HG02852 (cell line): ENCODE data around the gene UBAC2.

Experiments
- ATAC-seq: cut with Tn5 transposase; IDR thresholded peaks from one replicate; pipeline ENCODE4 v1.9.1; 2021; ENCODE audit warnings: mild to moderate bottlenecking, moderate library complexity; ENCODE audit not compliant: unreplicated experiment

The UBAC2 gene

DNA sequence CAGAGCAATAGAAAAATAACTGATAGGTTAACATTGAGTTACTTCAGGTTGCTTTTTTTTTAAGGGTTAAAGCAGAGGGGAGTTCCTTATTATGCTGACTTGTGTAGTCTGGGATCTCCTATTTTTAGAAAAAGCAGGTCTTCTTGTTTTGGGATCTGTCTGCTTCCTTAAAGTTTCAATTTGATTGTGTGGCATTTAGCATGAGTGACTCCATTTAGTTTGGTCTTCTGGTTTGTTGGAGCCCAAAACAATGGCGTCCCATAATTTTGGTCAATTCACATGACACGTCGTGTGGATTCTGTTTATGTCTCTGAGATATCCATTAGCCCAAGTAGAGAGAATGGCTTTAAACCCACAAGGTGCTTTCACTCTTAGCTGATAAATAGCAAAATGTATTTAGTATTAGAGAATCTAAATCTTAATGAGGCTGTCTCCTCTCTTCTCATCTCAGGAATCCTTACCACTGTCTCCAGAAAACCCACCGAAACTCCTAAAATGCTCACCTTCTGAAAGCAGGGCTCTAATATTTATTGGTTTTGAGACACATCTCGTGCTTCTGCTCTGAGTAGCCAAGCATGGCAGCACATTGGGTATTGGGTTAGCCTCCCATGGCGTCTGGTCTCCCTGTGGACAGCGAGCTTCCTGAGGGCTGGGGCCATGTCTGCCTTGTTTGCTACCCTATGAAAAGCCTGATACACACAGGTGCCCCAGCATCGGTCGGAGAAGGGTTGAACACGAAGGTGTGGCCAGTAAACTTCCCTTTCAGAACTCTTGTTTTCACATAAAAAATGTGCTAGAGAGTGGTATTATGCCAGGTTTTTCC lies 173.7 kb downstream of the UBAC2 start:
- peak; percentile 42 for ATAC-seq

DNA sequence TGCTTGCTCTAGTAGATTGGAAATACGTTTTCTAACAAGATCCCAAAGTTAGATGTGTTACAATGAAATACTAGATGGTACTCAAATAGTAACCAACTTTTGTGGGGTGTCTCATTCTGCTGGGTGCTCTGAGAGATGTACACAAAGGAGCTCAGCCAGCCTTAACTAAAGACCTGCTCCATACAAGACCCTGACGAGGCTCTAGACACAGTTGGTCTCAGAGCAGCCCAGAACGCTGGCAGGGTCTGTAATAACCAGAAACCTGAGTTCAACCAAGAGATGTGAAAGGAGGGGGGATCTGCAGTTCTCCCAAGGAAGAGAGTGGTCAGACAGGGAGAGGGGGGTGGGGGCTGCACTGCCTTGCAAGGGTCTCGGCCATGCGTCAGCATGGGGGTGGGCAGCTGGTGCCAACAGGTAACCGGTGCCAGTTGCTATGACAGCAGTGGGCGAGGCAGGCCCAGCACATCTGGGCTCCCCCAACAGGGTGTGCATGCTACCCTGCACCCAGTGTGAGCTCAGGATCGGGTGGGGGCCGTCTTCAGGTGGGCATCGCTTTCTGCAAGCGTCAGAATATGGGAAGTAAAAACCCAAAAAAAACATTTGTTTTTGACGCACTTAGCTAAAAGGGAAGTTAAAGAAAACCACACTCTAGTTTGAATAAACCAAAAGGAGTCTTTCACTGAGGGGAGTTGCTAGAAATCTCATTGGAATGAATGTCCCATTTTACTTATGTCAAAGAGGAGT lies 174.5 kb downstream of the UBAC2 start:
- peak; percentile 39 for ATAC-seq

DNA sequence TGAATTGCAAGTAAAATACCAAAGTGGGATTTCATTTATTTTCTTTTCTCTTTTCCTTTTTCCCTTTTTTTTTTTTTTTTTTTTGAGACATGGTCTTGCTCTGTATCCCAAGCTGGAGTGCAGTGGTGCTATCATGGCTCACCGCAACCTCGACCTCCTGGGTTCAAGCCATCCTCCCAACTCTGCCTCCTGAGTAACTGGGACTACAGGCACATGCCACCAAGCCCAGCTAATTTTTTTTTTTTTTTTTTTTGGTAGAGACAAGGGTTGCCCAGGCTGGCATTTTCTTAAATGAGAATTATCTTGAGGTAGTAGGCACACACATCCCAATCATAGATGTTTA lies 175.1 kb downstream of the UBAC2 start:
- peak; percentile 6 for ATAC-seq

DNA sequence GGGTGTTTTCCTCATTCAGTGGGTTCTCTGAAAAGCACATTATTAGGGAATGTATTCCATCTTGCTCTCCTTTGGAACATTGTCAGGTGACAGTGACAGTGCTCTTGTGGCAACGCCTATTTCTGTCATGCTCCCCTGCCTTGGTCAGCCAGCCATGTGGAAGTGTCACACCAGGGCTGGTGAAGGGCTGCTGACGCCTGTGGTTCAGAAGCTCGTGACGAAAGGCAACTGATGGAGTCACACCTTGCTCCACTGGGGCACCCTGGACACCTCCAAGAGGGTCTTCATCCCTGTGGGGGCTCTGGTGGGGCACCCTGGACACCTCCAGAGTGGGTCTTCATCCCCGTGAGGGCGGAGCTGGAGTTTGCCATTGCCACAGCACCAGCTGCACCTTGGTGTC lies 175.5 kb downstream of the UBAC2 start:
- ATAC-seq, result peak; percentile 55

DNA sequence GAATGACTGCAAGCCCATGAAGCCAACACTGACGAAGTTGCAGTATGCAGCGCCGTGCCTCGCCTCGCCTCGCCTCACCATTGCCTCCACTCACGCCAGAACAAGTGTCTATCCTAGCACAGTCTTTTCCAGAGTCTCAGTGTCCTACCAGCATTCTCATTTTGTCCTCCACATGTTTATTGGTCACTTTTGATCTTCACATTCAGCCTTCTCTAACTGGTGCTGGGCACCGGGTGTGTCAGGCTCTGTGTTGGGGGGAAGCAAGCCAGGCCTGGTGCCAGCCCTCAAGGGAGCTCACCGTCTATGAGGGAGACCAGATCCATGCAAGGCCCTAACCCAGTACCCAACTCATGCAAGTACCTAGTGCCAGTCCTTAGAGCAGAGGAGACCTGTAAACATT lies 176.3 kb downstream of the UBAC2 start:
- ATAC-seq, result no peak

DNA sequence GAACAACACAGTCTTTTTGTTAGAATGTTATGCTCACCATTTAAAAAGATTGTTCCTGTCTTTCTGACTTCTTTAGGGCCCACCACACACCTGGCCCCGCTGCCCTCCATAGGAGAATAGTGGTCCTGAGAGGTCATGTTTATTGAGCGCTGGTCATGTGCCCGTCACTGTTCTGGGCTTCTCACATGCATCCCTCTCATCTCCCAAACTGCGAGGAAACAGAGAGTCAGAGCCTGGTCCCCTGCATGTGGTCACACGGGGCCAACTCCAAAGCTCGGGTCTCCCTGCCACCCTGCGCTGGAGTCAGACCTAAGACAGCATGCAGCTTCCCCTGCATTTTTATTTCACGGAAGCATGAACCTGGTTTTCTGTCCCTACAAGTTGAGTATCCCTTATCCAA lies 177.0 kb downstream of the UBAC2 start:
- ATAC-seq, result no peak

DNA sequence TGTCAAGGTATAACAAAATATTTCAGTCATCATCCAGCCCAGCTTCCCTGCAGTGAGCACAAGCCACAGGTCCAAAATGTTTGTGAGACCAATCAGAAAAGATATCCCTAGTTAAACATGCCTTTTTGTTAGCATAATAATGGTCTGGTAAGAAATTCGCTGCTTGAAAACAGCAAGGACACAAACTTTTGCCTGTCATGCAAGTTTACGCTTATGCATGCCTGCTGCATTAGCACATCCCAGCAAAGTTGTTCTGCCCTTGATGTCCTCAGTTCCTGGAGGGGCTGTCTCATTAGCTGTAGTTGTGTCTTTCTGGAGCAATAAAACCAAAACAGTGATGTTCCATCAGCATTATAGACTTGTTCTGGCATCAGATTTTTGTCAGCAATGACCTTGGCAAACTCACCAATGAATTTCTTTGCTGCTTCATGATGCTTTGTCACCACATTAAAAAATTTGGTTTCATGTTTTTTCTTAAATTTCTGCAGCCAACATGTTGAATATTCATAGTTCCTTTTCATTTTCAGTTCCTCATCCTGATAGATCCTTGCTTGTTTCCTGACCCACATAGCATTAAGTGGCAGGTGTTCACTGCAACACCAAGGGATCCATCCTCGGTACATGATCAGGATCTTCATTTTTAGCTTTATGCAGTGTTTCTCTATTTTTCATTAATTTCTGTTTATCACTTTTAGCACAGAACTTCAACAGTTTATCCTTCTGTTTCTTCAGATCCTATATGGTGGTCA lies 178.5 kb downstream of the UBAC2 start:
- ATAC-seq, result no peak

DNA sequence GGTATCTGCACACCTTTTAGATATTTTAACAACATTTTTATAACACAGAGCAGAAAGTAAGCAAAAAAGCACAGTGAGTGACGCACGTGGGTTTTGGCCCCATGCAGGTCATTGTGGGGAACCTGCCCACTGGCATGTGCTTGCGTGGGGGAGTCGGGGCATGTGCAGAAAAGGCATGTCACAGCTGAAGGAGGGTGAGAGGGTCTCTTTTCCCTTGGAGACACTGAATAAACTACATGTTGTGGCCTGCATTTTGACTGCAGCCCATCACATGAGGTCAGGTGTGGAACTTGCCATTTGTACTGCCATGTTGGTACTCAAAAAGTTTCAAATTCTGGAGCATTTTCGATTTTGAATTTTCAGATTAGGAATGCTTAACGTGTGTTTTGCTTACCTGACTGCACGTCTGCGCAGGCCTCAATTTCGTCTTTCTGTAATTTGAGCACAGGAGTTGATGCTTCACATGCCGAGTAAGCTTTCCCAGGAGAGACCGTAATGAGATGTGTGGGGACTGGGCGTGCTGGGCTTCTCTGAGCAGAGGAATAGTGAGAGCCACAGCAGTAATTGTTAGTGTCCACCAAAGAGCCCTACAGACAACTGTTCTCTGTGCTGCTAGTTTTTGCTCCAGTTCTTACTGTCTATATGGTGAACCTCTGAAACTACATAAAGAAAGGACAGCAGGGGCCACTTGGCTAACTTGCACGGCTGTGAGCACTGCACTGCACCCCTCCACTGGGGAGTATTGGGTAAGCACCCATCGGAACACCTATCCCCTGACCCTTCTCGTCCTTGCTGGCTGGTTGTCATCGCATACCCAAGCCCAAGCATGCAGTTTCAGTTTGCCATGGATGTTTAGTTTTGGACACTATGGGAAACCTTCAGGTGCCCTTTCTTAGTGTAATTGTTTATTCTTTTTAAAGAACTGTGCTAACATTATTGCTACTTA lies 179.5 kb downstream of the UBAC2 start:
- no peak for ATAC-seq

DNA sequence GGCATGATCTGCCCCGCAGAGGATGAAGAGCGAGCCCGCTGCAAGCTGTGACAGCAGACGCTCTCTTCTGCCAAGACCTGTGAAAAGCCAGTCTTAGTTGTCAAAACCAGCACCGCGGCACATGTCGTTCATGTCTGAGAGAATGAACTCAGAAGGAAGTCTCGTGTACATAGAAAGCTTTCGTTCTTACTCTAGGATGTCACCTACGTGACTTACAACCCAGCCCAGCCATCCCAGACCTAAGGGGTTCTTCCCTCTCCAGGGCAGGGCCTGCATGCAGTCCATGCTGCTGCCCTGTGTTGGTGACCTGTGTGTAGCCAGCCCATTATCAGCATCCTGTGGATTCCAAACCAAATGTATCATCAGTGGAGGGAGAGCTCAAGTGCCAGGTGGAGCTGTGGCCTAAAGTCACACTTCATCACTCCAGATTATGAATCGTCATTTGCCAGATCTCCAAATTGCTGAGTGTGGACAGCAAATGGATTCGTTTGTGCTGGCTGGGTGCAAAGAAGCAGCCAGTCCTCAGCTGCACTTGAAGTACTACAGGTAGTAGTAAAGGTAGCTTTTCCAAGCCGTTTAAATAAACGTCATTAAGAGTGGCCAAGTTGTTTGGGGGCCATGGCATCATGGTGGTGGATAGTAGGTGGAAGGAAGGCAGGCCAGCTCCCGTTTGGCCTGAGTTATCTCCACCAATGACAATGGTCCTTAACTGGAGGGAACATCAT lies 180.4 kb downstream of the UBAC2 start:
- ATAC-seq, result peak; percentile 69

DNA sequence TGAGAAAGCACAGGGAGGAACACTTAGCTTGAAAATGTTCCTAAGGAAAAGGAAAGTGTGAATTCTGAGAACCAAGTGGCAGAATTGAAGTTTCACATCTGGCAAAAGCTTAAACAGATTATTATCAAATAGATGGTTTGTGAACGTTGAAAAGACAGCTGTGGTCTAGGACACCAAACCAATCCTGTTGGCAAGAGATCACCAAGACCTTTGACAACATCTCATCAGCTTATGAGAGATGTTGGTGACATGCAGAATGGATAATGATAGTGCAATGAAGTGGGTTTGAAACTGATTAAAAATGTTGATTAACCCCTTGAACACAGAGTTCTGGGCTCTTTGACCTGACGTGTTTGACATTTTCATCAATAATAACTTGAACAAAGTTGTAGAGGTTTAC lies 181.1 kb downstream of the UBAC2 start:
- no peak for ATAC-seq

DNA sequence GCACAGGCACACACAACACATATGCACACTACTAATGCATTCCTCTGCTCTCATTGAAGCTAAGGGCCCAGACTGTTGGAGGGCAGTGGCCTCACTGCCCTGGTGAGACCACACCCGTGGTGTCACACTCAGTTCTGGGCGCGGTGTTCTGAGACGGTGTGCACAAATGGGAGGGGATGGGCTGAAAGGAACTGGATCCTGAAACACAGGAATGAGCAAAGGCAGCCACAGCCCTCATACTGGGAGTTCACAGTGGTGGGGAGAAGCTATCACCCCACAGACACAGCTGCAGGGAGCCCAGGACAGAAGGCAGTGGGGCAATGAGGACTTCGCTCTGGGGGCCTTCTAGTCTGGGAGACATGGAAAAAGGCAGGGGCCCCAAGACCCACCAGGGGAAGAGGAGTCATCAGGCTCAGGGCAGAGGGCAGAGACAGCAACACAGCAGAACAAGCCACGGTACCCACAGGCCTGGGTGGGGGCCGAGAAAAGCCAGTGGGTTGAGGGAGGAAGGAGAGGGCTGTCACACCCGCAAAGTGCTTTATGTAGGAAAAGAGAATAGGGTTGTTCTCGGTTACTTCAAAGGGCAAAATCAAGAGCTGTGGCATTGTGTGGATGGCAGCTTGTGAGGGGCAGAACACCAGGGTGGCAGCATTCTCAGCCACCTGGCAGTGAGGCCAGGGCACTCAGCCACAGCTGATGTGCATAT lies 181.9 kb downstream of the UBAC2 start:
- ATAC-seq, result no peak

DNA sequence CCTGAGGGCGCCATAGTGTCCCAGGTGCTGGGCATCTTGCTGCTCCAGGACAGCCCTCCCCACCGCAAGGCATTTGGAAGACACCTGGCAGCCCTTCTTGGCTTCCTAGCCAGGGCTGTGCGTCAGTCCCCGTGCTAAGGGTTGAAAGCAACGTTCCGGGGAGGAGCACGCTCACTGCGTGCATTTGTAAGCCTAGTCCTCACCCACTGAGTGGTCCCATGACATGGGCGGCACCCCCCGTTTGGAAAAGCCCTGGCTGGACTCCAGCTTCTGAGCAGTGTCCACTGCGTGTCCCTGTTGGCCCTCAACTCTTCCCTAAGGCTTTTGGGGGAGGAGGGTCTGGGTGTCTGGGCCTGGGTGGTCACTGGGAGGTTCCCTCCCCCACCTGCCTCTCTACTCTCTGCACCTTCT lies 182.9 kb downstream of the UBAC2 start:
- no peak for ATAC-seq

DNA sequence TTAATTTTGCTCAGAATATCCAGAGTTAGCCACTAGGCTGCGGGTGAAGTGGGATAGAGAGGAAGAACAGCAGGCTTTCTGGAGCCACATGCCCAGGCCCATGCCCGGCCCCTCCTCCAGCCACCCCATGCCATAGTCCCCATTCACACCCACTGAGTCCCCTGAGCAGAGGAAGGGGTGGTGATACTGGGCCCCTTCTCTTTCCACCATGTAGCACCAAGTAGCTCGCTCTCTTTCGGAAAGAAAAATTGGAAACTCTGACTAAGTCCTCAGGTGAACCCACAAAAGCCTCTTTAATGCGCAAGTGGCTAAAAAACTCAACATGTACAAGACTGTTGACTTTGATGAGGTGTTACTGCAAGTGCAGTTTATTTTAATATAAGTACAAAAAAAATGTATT lies 183.3 kb downstream of the UBAC2 start:
- no peak for ATAC-seq

DNA sequence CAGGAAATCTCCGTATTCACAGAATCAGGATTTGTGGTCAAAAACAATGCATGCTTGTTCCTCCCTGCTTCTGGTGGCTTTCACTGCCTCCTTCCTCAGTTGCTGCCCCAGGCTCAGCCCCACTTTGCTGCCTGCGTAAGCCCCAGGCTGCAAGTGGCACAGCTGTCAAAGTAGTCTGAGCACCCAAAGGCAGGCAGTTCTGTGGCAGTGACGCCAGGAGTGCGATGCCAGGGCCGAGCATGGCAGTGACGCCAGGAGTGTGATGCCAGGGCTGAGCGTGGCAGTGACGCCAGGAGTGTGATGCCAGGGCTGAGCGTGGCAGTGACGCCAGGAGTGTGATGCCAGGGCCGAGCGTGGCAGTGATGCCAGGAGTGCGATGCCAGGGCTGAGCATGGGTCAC lies 183.8 kb downstream of the UBAC2 start:
- ATAC-seq, result no peak

DNA sequence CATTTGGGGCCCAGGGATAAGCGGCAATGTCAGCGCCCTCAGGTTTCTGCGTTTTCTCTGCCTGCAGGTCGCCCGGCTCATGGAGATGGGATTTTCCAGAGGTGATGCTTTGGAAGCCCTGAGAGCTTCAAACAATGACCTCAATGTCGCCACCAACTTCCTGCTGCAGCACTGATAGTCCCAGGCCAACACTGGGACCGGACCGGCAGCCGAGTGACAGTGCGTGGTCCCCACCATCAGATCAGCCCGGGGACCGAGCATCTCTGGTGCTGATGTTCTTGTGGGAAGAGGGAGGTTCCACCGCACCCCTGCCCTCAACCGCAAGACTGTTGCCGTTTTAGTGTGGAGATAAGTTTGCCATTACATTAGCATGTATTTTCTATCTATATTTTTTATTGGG lies 184.5 kb downstream of the UBAC2 start:
- ATAC-seq, result no peak

DNA sequence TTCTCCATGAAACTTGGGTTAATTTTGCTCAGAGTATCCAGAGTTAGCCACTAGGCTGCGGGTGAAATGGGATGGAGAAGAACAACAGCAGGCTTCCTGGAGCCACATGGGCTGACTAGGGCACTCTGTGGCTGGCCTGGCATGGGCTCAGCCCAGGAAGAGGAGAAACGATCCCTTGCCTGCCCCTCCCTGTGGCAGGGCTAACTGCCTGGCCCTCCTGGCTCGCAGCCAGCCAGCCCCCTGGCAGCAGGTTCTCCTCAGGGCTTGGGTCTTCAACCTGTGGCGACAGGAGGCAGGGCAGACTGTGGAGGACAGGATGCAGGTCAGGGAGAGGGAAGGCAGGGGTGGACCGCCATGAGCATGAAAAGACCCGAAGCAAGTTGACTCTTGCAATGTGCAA lies 185.3 kb downstream of the UBAC2 start:
- ATAC-seq, result no peak

DNA sequence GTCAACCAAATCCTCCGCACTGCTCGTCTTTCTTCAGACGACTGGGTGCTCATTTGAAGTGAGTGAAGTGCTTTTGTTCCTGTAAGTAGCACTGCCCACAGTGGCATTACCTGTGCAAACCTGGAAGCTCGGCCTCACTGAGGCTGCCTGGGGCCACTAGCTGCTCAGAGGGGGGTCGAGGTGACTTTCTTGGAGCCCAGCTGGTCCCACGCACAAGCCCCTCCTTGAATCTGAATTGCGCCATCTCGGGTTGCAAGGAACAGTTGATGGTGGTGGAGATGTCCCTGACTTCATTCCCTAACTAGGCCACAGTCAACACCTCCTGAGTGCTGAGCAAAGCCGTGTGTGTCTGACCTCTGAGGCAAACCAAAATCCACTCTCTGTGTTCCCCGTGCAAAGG lies 185.8 kb downstream of the UBAC2 start:
- ATAC-seq, result no peak

DNA sequence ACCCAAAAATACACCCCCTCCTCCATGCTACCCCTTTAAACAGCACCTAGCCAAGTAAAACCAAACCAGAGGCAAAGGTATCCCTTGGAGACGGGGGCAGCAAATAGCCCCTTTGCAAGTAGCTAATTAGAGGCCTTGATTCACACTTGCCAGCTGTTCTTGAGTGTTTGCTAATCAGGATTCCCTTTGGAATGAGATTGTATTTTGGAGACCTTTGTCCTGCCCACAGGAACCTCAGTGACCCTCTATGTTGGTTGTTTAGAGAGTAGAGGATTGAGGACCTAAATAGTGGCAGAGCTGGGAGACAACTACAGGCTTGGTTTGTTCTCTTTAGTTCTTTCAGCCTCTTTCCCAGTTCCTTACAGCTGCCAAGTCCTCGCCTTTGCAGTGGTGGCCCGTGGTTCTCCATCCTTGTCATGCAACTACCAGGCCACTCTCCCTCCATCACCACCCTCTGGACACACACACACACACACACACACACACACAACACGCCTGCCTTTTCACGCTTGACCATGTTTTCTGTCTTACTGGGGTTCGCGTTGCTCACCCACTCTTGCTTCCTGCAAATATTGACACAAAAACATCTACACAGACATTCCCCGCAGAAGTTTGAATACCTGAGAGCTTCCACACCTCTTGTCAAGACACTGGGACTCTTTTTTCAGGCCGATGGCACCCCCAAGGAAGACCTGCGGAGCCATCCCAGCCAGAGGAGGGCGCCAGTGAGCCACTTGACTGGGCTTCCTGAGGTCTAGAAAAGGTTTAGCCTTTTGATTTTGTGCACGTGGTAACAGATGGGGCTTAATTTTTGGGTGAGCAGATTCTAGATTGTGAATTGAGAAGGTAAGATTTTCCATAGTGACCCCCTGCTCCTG lies 186.5 kb downstream of the UBAC2 start:
- peak; percentile 72 for ATAC-seq
